CD4-positive, alpha-beta T cell treated with Interleukin-6 for 4 hours (primary cell): ENCODE results near the gene SYT8.
"Not testable (repeated sequence)": the region's sequence is repeated elsewhere in the genome, so short reads cannot be mapped to it uniquely, and the experiment has no call there.

Experiments used
- DNase-seq: peaks from one replicate; pipeline ENCODE4 v3.0.0-alpha.2; 2020; ENCODE audit warnings: mixed read lengths

SYT8 gene, protein sequence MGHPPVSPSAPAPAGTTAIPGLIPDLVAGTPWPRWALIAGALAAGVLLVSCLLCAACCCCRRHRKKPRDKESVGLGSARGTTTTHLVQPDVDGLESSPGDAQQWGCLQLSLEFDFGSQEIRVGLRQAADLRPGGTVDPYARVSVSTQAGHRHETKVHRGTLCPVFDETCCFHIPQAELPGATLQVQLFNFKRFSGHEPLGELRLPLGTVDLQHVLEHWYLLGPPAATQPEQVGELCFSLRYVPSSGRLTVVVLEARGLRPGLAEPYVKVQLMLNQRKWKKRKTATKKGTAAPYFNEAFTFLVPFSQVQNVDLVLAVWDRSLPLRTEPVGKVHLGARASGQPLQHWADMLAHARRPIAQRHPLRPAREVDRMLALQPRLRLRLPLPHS

DNA sequence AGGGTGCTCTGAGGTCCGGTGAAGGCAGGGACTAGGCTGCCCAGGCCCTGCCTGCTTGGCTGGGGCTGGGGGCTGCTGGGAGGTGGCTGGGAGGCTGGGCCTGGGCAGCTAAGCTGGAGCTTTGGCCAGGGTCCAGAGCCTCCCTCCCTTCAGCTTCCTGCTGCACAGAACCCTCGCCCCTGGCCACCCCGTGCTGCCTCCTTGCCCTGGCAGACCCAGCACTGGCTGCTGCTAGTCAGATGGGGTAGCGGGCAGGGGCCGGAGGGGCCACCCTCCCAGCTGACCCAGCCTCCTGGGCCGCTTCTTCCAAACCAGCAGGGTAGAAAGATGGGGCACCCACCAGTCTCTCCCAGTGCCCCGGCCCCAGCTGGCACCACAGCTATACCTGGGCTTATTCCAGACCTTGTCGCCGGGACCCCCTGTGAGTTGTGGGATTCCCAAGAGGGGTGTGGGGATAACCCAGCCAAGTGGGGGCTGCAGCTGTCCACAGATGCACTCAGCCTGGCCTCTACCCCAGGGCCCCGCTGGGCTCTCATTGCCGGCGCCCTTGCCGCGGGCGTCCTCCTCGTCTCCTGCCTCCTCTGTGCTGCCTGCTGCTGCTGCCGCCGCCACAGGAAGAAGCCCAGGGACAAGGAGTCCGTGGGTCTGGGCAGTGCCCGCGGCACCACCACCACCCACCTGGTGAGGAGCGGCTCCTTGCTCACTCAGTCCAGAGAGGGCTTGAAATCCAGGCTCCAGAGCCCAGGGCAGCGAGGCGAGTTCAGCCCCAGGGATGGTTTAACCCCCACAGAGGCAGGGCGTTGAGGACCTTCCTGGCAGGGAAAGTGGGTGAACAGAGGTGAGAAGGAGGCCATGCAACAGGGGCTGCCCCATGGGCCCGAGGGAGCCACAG is at the start of gene SYT8:
Gene SYT8 (plus strand): TSS at position 212 of the 892 bp plus-strand sequence. CDS start 116 bp downstream, at position 328.
- DNase-seq: no peak

DNA sequence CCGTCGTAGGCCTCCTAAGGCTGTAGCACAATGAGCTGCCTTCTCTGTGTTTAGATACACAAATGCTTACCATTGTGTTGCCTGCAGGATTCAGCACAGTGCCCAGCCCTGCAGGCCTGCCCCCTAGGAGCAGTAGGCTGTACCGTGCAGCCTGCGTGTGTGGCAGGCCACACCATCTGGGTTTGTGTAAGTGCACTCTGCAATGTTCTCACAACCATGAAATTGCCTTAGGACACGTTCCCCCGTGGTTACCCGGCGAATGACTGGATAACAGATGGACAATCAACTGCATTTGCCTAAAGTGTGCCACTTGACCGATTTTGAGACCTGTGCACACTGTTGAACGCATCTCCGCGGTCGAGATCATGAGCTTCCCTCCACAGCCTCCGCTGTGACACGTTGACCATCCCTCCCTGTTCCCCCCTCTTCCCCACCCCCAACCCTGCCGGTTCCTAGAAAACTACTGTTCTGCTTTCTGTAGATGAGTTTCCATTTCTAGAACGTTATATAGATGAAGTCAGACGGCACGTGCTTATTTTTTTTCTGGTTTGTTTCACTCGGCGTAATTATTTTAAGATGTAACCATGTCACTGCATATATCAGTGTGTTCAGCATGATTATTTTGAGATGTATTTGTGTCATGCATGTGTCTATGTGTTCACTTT is 48.9 kb upstream of the SYT8 start:
- no peak for DNase-seq

DNA sequence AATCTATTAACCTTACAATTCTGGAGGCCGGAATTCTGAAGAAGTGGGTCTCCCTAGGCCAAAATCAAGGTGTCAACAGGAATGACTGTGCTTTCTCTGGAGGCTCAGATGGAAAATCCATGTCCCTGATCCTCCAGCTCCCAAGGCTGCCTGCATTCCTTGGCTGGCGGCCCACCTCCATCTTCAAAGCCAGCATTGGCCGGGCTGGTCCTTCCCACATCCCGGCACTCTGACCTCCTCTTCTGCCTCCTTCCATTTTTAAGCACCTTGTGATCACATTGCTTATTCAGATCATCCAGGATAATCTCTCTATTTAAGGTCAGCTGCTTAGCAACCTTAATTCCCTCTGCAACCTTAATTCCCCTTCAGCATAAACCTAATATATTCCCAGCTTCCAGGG is 48.3 kb upstream of the SYT8 start:
- no peak for DNase-seq

DNA sequence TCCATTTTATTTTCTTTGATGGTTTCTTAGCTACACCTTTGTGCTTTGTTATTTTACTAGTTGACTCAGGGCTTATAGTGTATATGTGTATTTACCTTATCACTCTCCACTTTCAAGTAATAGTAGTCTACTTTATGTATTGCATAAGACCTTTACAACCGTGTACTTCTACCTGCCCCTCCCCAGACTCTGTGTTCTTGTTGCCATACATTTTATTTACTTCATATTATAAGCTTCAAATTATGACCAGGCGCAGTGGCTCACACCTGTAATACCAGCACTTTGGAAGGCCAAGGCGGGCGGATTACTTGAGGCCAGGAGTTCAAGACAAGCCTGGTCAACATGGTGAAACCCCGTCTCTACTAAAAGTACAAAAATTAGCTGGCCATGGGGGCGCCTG is 42.9 kb upstream of the SYT8 start:
- DNase-seq: no peak

DNA sequence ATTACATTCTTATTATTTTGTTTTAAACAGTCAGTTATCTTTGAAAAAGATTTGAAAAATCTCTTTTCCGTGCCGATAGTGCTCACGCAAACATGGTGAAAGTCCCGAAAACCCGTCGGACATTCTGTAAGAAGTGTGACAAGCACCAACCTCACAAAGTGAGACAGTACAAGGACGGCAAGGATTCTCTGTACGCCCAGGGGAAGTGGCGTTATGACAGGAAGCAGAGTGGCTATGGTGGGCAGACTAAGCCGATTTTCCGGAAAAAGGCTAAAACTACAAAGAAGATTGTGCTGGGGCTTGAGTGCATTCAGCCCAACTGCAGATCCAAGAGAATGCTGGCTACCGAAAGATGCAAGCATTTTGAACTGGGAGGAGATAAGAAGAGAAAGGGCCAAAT is 42.3 kb upstream of the SYT8 start:
- no peak for DNase-seq

DNA sequence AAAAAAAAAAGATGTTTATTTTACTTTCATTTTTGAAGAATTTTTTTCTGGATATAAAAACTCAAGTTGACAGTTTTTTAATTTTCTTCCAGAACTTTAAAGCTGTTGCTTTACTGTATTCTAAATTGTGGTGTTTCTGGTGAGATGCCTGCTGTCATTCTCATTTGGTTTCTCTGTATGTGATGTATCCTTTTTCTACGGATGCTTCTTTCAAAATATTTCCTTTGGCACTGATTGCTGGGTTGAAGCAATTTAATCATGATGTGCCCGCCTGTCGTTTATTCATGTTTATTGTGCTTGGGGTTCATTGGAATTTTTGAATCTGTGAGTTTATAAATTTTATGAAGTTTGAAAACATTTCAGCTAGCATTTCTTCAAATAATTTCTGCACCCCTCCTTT is 41.7 kb upstream of the SYT8 start:
- no peak for DNase-seq

DNA sequence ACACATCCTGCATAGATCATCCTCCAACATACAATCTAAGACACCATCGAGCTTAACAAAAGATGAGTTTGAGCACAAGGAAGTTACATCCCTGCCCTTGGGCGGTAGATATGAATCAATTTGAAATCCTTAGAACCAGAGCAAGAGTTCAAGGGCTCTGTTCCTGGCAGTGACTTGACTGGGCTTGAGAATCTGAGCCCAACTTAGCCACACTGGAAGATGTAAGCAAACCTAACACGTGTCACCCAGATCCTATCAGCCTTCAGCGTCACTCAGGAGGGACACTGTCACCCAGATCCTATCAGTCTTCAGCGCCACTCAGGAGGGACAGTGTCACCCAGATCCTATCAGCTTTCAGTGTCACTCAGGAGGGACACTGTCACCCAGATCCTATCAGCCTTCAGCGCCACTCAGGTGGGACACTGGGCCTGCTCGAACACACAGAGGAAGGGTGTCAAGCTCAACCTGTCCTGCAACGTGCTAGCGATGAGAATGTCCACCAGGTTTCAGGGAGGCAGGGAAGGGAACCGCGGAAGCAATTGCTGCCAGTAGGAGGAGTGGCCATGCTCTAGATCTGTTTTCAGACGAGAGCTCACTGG is 38.3 kb upstream of the SYT8 start:
- no peak for DNase-seq

DNA sequence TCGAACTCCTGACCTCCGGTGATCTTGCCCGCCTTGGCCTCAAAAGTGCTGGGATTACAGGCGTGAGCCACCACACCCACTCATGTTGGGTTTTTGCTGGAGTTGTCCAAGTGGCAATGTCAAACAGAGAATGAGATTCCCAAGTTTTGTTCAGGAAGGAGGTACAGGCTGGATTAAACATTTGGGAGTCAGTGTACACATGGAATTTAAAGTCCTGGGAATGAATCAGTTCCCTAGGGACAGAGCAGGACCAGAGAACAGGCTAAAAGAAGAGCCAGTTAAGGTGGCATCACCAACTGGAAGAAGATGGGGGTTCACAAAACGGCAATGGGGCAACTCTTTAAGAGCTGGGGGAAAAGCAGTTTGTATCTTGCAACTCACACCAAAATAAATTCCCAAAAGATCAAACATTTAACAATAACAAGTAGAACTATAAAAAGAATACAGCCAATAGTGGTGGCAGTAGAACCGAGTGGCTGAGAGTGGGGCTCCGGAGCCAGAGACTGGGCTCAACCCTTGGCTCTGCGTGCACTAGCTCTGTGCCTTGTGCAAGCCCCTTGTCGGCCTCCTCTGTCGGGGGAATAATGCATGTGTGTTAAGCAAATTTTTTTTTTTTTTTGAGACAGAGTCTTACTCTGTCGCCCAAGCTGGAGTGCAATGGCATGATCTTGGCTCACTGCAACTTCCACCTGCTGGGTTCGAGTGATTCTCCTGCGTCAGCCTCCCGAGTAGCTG is 37.2 kb upstream of the SYT8 start:
- no peak for DNase-seq

DNA sequence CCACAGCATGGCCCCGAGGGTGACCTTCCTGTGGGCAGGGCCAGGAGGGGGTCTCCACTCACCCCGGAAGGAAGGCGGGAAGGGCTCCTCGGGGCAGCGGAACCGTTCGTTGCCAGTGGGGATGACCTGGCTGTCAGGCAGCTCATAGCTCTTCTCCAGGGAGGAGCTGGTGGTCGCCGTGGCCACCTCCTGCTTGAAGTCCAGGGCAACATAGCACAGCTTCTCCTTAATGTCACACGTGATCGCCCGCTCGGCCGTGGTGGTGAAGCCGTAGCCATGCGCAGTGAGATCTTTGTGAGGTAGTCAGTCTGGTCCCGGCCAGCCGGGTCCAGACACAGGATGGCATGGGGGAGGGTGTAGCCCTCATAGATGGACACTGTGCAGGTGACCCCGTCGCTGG is 31.5 kb upstream of the SYT8 start:
- DNase-seq: no peak

DNA sequence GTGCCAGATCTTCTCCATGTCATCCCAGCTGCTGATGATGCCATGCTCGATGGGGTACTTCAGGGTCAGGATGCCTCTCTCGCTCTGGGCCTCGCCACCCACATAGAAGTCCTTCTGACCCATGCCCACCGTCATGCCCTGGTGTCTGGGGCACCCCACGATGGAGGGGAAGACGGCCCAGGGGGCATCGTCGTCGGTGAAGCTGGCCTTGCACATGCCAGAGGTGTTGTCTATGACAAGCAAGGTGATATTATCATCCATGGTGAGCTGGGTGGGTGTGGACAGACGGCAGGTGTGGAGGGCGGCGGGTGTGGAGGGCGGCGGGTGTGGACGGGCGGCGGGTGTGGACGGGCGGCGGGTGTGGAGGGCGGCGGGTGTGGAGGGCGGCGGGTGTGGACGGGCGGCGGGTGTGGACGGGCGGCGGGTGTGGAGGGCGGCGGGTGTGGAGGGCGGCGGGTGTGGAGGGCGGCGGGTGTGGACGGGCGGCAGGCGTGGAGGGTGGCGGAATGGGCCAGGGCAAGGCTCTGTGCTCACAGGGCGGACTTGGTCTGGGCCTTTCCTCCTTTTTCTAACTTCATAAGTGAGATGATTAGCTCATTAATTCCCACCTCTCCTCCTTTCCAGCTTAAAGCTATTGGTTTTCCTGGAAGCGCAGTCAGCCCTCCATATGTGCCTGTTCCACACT is 30.8 kb upstream of the SYT8 start:
- DNase-seq: not testable (repeated sequence)

DNA sequence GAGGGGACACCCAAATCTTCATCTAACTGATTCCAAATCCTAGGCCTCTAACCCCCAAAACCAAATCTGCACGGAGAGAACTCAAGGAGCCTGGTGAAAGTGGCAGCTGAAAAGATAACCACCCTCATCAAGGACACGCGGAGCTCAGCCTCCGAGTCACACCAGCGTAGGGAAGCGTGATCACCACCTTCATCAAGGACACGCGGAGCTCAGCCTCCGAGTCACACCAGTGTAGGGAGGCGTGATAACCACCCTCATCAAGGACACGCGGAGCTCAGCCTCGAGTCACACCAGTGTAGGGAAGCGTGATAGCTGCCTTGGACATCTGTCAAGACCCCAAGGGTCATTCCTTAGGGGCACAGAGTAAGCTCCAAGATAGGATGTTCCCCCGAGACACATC is 29.3 kb upstream of the SYT8 start:
- DNase-seq: no peak

DNA sequence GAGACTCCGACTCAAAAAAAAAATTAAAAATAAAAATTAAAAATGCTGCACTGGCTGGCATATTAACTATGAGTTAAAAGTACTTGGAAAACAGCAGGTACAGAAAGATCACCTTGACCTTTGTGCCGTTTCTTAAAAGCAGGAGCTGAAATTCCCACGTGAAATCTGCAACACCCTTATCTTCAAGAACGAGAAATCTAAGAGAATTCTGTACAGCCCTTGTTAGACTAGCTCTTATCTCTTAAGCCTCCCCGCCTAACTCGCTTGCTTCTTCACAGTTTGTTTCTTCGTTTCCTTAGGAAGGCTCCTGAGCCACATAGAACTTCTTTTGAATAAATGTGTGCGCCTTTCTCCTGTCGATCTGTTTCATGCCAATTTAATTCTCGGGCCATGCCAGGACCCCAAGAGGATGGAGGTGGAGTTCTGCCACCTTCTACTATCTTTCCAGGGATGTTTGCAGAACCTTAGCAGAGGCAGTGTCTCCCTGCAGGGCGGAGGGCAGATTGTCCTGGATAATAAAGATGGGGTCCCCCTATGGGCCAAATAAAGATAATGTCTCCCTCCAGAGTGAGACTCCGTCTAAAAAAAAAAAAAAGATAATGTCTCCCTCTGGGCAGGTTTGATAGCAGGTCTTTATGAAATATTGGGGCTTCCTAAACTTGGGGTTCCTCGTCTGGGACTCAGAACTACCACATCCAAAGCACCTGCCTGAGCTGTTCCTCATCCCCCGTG is 27.4 kb upstream of the SYT8 start:
- no peak for DNase-seq

DNA sequence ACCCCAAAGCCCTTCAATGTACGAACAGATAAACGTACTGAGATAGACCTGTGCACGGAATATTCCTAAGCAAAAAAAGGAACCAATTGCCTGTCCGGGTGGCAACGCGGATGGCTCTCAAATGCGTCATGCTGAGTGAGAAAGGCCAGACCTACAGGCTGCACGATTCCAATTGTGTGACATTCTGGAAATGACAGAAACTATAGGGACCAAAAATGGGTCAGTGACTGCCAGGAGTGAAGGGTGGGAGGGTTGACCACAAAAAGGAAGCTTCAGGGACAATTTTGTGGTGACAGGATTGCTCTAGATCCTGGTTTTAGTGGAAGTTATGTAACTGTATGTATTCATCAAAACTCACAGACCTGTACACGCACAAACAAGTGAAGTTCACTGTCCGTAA is 24.0 kb upstream of the SYT8 start:
- no peak for DNase-seq

DNA sequence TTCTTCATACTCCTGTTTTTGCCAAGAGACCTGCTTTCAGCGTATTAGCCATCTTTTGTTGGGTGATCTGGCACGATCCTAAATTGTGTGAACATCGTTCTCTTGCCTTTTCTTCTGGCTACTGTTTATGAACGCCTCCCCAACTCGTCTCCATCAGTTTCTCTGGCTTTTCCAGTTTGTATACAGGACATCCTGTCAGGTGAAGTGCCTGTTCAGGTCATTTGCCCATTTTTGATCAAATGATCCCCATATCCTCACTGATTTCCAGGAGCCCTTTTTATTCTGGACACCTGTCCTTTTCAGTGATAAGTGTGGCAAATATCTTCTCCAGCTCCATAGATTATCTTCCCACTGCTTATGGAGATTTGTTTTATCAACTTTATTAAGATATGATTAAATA is 22.5 kb upstream of the SYT8 start:
- DNase-seq: no peak

DNA sequence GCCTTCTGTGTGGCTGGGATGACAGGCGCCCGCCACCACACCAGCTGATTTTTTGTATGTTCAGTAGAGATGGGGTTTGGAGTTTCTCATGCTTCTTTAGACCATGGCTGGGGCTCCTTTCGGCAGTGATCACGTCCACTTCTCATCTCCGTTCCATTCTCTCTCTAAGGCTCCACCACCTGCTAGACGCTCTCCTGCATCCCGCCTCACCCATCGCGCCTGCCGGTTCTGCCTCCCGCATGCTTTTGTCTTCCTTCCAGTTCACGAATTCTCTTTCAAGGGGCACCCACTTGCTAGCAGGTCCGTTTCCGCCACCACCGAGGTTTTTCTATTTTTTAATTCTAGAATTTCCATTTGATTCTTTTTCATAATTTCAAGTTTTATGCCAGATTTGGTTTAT is 22.0 kb upstream of the SYT8 start:
- DNase-seq: no peak

DNA sequence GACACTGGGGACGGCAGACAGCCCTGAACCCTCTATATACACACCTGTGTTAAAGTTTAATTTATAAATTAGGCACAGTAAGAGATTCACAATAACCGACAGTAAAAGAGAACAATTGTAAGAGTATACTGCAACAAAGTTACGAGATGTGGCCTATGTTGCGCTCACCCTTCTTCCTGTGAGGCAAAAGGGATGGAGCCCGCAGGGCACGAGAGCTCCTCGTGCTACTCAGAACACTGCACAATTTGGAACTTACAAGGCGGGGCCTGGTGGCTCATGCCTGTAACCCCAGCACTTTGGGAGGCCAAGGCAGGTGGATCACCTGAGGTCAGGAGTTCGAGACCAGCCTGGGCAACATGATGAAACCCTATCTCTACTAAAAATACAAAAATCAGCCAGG is 21.4 kb upstream of the SYT8 start:
- DNase-seq: not testable (repeated sequence)

DNA sequence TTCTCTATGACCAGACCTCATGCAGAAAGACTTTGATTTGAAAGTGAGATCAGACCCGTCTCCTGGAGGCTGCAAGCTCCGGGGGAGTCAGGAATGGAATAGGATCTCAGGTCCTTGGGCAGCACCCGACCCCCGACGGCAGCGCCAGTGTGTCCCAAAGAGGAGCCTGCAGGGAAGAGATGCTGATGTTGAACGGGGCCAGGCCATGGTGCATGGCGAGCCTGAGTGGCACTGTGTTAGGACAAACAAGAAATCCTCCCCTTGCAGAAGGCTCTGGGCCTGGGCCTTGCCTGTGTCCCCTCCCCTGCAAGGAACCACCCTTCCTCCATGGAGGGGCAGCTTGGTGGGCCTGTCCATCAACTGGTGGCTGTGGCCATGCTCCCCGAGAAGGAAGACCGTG is 20.1 kb upstream of the SYT8 start:
- no peak for DNase-seq

DNA sequence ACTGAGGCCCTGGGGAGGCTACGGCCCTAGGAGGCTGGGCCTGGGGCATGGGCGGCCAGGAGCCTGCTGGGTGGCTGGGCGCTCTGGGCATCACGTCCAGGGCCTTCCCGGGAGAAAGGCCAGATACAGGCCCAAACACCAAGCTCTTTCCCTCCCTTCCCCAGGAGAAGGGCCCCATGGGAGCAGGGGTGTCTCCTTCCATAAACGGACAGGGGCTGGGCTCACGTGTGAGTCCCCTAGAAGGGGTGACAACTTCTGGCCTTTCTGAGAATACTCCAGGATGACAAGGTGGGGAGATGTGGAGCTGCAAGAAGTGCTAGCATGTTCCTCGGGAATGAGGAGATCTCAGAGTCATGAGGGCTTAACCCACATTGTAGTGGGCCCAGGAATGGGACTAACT is 19.5 kb upstream of the SYT8 start:
- DNase-seq: no peak

DNA sequence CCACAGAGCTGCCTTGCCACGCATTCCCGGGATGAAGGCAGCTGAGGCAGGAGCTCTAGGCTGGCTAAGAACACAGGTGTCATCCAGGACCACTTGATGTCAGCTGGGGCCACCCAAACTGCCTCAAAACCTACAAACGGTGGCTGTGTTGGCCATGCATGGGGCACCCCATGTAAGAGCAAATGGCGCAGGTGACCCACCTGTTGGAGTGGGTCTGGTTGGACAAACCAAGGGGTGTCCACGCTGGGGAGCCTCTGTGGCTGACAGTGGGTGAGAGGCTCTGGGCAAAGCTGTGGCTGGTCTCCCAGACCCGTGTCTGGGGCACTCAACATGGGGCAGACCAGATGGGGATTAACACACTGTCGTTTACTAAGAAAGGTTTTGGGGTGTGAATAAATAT is 19.0 kb upstream of the SYT8 start:
- DNase-seq: no peak

DNA sequence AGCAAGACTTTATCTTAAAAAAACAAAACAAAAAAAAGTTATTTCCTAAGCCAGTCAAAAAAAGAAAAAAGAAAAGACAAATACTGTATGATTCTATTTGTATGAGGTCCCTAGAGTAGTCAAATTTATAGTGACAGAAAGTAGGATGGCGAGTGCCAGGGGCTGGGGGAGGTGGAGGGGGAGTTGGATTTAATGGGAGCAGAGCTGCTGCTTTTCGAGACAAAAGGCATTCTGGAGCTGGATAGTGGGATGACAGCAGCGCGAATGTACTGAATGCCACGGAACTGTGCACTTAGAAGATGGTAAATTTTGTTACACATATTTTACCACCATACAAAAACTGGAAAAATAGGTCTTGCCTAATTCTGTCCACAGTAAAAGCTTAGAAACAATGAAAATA is 17.8 kb upstream of the SYT8 start:
- DNase-seq: no peak

DNA sequence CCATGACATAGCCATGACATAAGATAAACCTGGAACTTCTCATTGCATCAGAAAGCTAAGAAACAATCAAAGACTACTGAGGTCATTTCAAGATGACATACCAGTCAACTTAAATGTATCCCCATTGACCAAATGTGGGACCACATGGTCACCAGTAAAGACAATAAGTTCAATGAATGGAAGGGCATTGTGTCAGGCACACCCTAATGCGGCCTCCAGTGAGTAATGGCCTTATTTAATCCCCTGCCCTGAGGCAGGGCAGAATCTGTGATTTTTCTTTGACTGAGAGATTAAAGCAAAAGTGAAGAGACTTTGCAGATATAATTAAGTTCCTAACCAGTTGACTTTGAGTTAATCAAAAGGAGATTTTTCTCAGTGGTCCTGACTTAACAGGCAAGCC is 17.3 kb upstream of the SYT8 start:
- no peak for DNase-seq
